Measurements from ENCODE around the gene SMIM15. TPM values are rescaled to one million over a fixed set of nuclear protein-coding genes. Genes with fewer than 3 reads are reported as not detected.

The SMIM15 gene
- total and polyA plus RNA-seq, 10 of the 15 experiments (the other 5 are each of a cell fraction or from before 2014, with no cell fraction given): 13.8 to 83.3 (median 53.9) TPM

- Histone ChIP-seq H3K79me2 (ENCODE audit: control insufficient read depth, insufficient read depth, low read length) (no peaks in the 10 kb centered on the region), H3K27ac (ENCODE audit: control insufficient read depth, insufficient read depth) (no peak overlapping the region), H3K9ac (ENCODE audit: control insufficient read depth, insufficient read depth, low read length) (no peak overlapping the region), H3K4me3 (no peak overlapping the region), H4K20me1 (ENCODE audit: control insufficient read depth, insufficient read depth) (no peaks in the 10 kb centered on the region), H3K9me3 (replicated peaks; ENCODE audit: control insufficient read depth, insufficient read depth, low read length) (no peaks in the 10 kb centered on the region), H3K4me1 (ENCODE audit: control insufficient read depth, insufficient read depth, low read length) (no peaks in the 10 kb centered on the region), H3K36me3 (ENCODE audit: control insufficient read depth in 2 of 2, insufficient read depth in 2 of 2, low read length in 1 of 2) (no peaks in the 10 kb centered on the region), H3K4me2 (ENCODE audit: control insufficient read depth, insufficient read depth) (no peak overlapping the region), H2AFZ (ENCODE audit: control insufficient read depth, low read depth, low read length) (no peak overlapping the region), H3K27me3 (replicated peaks in 1 of 2; ENCODE audit: control insufficient read depth in 2 of 2, insufficient read depth in 2 of 2, low read length in 1 of 2) (no peaks in the 10 kb centered on the region)
- peak; percentile 38 for FAIRE-seq
- TF ChIP-seq SMAD5 (IDR thresholded peaks at IDR 0.05; ENCODE audit: low read depth) (no peak), DPF2 (IDR thresholded peaks at IDR 0.05) (no peak), CHD1 (IDR thresholded peaks at IDR 0.05; ENCODE audit: low read depth, low read length) (no peak), SMAD1 (IDR thresholded peaks at IDR 0.05; ENCODE audit: low read depth, partially characterized antibody) (no peak), SIX5 (IDR thresholded peaks at IDR 0.05; ENCODE audit: low read depth, low read length, severe bottlenecking) (no peak), KDM1A (IDR thresholded peaks at IDR 0.05; ENCODE audit: borderline replicate concordance) (no peak), PBX3 (IDR thresholded peaks at IDR 0.05; ENCODE audit: insufficient replicate concordance, low read depth, low read length) (no peak), TBL1XR1 (IDR thresholded peaks at IDR 0.05; ENCODE audit: low read depth, low read length) (no peak), ZBTB11 (CRISPR knock-in tag; IDR thresholded peaks at IDR 0.05) (no peak), IKZF1 (conservative IDR thresholded peaks at IDR 0.05) (no peak), SPI1 (IDR thresholded peaks at IDR 0.05; ENCODE audit: borderline replicate concordance, insufficient read depth, low read depth, low read length) (no peak)
- BruUV-seq (replicated peaks): no TSS peak
- intact Hi-C loops (cut with micrococcal nuclease; ENCODE audit: unreplicated experiment): no loop called here
- no peak for ATAC-seq
- POLR2A ChIA-PET: no interaction called here
- no peak for DNase-seq (ENCODE audit: low read depth, low spot score)
- CTCF ChIA-PET: no interaction called here
- RAD21 ChIA-PET (ENCODE audit: unreplicated experiment): no interaction called here
- over 99% methylated on average over 4 of the region's 4 CpGs for WGBS (ENCODE audit: insufficient coverage, insufficient replicate concordance, low lambda C conversion rate, missing lambda C conversion rate)
- in situ Hi-C loops (cut with MboI): no loop called here
- SMC1A ChIA-PET (ENCODE audit: uncharacterized antibody, unreplicated experiment): no interaction called here
Observed at GRCh38 chr5:61123145-61123544, 39.1 kb downstream of the SMIM15 start.

All from GM12878 (cell line).